Activated effector memory CD4-positive, alpha-beta T cell treated with Interleukin-2 at 50 U/mL for 16 hours (primary cell): Measurements from ENCODE around the gene ELK3.

Experiments used
- DNase-seq: peaks from one replicate; pipeline ENCODE4 v3.0.0-alpha.2; 2020

The ELK3 gene

DNA sequence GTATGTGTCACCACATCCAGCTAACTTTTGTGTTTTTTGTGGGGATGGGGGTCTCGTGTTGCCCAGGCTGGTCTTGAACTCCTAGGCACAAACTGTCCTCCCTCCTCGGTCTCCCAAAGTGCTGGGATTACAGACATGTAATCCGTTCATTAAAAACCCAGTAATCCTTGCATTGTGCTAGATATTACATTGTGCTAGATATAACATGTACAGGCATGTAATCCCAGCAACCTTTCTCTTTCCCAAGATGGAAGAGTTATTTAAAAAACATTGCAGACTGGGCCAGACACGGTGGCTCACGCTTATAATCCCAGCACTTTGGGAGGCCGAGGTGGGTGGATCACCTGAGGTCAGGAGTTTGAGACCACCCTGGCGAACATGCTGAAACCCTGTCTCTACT lies 19.7 kb downstream of the ELK3 start:
- no peak for DNase-seq

DNA sequence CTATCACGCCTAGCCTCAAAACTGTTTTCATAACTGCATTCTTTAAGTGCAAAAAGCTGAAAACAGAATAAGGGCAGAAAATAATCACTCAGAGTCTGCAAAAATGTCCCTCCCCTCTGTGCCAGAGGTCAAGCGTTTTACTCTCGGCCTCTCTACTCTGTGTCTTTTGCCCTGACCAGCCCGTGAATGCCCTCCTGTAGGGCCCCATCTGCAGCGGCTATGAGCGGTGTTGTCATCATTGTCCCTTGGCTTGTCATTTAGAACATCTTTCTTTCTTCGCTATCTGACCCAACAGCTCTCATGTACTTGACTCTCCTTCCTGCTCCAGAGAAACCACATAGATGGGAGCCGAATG lies 21.7 kb downstream of the ELK3 start:
- no peak for DNase-seq

DNA sequence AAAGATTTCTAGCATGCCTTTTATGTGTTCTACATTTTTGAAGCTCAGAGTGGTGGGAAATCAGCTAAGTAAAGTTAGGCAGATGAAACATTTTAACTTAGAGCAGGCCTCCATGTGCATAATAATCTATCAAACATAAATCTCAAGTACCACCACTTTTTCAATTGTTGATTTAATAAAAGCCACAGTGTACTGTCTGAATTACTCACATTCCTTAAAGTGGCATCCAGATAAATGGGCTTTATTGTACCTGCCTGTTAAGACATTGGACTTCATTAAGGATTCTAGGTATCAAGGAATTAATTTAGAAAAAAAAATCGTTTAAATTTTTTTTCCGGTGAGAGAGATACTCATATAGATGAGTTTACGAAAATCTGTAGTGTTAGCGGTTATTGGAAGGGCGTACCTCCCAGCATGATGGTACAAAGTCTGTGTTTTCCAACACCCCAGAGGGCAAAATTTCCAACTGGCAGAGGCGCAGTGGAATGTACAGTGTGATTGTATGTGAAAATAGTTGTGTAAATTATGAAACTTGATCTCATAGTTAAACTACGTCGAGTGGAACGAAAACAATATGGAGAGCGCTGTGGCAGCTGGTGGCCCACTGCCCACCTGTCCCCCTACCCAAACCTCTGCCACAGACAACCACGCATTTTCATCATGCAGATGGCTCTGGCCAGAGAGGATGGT lies 25.0 kb downstream of the ELK3 start:
- no peak for DNase-seq

DNA sequence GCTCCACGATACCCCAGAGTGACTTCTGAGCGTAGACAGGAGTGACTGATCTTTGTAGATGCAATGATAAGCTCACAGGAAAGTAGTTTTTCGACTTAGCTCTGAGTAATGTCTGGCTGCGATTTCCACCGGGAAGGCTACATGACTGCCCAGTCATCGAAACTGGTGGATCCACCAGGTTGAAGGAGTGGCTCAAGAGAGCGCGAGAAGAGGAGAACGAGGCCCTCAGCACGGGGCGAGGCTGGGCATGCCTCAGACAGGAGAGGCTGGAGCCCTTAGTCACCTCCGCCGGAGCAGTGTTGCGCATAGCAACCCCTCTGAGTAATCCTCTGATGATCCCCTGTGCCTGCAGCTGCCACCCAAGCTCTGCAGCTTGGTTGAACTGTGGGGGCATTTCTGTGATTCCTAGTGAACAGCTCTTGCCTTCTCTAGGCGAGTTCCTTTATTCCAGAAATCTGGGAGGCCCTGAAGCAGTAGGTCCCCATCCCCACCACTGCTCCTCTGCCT lies 25.6 kb downstream of the ELK3 start:
- DNase-seq, result no peak

DNA sequence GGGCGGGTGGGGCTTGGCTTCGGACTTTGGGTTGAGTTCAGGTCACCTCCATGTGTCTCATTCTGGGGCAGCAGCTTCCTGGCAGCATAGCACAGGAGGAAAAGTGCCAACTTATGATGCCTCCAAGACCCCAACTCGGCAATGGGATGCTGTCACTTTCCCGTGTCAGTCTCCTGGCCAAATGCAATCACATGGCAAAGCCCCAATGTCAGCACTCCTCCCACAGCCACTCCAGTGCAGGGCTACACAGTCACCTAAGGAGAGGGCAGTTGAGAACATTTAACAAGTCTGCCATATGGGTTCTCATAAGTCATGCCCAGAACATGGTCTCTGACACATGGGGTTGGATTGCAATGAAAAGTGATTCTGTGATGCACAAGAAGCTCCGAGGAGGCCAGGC lies 26.7 kb downstream of the ELK3 start:
- DNase-seq, result no peak

DNA sequence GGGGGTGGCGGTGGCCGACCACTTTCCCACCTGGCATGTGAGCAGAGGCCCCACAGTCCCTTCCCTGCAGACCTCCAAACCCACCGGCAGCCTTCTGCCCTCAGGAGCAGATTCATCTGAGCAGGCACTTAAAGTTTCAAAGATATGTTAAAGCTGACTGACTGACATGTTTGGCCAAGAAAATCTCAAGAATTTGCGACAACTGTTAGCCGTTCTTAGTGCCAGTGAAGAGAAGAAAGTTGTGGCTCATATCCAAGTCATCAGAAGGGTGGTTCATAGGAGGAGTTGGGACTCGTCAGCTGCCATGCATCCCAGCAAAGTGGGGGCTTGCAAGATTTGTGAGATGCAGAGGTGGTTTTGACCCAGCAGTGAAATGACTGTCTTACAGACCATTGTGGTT lies 27.2 kb downstream of the ELK3 start:
- no peak for DNase-seq

DNA sequence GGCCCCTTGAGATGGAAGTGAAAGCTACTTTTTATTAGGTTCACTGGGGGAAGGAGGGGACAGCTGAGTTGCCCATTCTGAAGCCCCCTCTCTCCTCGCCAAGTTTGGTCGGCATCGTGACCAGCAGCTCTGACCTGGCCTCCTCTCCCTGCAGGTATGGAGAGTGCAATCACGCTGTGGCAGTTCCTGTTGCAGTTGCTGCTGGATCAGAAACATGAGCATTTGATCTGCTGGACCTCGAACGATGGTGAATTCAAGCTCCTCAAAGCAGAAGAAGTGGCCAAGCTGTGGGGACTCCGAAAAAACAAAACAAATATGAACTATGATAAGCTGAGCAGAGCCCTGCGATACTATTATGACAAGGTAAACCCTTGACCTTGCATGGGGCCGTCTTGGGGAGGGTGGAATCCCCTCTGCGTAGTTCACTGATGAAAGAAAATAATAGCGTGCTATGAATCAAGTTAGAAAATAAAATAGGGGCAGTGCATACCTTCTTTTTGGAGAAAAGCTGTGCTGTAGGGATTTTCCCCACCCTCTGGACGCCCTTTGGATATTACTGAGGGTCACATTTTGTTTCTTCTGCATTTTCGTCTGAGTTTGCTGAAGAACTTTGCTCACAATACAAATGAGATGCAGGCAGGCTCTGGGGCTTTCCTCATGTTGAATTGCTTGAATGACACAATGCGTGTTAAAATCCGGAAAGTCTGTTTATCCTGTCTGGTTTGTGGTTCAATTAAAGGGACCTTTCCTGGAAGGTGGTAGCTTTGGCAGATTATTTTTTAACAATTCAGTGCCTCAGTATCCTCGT lies 29.4 kb downstream of the ELK3 start:
- no peak for DNase-seq

DNA sequence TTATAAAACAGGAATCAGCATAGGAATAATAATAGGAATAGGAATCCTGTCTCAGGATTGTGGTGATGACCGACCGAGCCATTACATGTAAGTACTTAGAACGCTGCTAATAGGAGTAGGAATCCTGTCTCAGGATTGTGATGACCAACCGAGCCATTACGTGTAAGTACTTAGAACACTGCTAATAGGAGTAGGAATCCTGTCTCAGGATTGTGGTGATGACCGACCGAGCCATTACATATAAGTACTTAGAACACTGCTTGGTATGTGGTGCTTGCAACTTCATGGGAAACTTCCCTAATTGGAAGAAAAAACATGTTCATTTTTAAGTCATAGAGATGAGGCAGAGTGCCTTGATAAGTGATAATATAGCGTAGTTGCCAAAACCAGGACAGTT lies 30.0 kb downstream of the ELK3 start:
- no peak for DNase-seq

DNA sequence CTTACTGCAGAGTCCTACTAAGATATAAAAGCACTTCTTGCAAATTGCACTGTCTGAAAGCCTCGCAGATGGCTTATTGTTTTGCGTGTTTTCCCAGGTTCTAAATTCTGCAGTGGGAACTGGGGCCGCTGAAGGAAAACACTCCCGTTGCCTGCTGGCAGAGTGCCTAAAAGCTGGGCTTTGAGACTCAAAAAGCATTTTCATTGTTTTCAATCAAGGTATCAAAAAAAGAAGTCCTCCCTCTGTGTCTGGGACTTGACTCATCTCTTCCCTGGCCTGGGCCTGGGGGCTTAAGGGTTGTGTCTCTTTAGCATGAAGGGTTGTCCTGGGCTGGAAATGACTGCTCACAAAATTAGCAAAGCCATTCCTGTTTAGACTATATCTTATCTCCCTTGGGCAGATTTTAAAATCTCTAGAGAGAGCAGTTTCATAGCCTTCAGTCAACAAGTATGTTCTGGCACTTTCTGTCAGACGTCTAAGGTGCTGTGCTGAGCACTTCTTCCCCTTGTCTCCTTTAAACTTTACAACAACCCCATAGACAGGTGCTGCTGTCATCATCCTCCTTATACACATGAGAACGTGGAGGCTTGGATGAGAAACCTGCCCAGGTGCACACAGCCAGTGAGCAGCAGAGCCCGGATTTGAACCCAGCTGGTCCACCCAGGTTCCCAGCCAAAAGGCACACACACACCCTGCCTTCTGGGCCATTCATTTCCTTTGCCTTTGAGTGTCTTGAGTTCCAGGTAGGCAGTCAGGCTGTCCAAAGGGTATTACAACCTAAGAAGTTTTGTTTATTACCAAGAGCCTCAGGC lies 31.1 kb downstream of the ELK3 start:
- DNase-seq, result no peak

DNA sequence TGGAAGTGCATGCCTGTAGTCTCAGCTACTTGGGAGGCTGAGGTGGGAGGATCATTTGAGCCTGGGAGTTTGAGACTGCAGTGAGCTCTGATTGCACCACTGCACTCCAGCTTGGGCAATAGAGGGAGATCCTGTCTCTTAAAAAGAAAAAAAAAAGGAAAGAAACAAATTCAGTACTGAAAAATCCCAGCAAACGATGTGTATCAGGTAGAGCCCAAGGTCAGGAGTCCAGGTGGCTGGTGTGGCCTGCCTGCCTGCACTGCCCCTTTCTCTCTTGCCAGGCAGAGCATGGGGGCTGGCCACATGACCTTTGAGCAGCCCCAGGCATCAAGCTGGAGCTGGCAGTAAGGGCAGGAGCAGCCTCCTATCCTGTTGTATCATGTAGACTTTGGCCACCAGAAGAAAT lies 31.8 kb downstream of the ELK3 start:
- no peak for DNase-seq

DNA sequence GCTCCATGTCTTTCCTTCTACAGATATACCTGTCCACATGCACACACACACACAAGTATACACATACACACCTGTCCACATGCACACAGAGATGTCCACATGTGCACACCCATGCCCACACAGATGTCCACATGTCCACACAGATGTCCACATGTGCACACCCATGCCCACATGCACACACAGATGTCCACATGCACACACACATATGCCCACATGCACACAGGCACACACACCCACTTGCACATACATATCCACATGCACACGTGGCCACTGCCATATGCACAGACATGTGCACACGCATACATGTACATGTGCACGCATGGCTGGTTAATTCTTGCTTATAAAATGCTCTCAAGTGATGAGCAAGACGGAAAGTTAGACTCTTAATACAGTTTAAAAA lies 32.2 kb downstream of the ELK3 start:
- no peak for DNase-seq

DNA sequence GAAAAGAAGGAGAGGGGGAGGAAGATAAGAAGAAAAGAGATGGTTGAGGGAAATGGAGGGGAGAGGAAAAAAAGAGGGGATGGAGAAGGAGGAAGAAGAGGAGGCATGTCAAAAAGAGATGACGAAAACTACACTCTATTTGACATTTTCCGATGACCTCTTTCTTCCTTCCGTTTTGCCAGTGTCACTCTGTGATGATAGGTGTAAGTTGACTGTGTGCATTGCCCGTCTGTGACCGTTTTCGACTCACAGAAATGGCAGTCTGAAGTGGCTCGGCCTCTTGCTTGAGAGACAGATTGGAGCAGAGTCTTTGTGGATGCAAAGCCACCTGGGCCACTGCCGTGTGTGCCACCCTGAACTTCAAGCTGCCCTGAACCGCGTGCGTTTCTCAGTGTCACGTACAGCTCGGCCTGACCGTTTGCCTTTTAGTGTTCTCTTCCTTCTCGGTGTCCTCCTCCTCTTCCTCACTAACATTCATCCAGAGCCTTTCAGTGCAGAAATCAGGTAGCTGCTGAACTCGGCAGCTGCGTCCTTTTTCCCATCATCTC lies 32.7 kb downstream of the ELK3 start:
- no peak for DNase-seq

DNA sequence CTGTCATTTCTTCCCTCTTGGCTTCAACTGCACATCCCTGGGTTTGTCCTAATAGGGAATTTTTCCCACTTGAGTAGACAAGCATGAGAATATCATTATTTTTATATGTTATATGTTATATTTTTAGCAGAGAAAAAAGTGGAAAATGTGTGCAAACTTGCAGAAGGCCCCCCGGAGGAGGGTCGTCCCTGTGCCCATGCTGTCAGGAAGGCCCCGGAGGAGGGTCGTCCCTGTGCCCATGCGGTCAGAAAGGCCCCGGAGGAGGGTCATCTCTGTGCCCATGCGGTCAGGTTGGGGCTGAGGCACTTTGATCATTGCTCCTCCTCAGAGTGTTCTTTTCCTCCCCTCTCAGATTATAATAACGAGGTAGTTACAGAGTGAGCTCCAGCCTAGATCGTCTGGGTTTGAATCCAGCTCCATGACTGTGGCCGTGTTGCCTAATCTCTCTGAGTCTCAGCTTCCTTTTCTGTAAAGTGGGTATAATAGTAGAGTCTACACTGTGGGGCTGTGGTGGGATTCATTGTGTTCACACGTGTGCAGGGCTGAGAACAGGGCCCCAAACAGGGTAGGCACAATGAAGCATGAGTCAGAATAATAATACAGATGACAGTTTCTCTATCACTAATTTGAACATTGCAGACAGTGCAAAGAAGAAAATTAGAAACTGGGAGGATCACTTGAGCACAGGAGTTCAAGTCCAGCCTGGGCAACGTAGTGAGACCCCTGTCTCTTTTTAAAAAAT lies 33.4 kb downstream of the ELK3 start:
- no peak for DNase-seq

DNA sequence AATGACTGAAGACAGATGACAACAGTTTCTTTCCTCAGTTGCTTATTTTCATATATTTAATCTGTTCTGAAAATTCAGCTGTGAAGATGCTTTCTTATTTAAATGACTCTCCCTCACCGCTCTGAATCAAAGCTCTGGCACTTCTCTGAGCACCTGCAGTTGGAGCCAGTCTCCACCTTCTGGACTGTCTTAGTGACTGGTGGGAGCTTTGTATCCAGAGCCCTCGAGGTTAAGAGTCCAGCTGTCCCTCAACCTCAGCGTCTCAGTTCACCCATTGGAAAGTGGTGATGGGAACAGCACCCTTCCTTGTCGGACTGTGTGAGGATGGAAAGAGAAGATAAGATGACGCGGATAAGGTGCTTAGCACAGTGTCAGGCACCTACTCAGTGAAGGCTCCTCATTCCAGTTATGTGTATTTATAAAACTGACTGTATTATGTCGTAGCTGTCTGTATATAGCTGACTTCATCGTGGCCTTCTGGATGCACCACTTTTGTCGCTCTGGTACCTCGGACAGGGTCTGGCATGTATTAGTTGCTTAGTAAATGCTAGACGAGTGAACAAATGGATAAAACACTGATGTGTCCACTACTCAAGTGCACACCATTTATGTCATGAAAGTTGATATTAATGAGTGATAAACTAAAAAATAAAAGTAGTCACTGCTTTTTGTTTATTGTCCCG lies 34.5 kb downstream of the ELK3 start:
- DNase-seq, result no peak

DNA sequence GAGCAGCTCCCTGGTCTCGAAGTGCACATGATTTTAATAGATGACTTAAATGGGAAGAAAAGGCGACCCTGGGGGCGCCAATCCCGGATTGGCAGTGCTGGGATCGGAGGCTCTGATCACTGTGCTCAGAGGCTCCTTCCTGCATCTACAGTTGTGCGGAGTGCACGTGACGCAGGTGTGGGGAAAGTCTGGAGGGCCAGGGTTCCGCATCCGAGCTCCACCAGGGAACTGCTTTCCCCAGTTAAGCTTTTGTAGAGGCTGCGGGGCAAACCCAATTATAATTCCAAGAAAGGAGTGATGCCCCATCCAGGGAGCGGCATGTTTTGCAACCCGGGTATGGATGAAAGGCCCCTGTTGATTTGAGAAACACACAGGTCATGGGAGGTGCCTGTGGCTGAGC lies 36.5 kb downstream of the ELK3 start:
- no peak for DNase-seq

DNA sequence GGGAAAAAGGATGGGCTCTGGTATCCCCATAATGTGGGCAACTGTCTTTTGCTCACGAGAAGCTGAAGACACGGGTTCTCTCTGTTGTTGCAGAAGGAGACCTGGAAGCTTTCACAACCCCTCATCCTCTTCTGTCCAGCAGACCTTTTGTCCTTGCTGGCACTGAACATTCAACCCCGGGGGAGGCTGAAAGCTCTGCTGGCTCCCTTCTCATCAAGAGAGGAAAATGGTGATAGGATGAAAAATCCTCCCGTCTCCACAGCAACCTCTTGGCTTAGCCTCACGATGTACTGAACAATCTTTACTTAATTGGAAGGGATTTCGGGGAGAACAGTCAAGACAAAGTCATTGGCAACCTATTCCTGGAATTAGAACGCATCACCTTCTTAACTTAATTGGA lies 39.0 kb downstream of the ELK3 start:
- no peak for DNase-seq

DNA sequence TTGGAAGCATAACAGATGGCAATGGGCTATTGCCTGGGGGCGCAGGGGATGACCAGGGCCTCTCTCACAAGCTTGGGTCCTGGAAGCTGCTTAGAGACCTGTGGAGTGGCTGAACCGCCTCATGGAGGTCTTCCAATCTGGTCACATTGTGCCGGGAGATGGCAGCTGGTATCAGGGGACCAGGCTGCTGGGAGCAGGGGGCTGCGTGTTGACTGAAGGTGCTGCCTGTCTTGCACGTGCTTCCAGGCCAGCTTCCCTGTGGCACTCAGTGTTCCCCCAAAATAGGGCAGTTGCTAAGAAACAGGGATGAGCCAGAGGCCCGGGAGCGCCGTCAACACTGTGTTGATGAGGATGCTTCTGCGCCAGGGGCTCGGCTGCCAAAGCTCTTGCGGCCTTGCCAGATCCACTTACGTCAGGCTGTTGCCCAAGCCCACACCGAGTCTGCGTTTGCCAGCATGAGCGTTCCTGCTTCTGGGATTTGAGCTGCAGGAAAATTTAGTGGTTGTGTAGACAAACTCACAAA lies 39.8 kb downstream of the ELK3 start:
- DNase-seq, result no peak

DNA sequence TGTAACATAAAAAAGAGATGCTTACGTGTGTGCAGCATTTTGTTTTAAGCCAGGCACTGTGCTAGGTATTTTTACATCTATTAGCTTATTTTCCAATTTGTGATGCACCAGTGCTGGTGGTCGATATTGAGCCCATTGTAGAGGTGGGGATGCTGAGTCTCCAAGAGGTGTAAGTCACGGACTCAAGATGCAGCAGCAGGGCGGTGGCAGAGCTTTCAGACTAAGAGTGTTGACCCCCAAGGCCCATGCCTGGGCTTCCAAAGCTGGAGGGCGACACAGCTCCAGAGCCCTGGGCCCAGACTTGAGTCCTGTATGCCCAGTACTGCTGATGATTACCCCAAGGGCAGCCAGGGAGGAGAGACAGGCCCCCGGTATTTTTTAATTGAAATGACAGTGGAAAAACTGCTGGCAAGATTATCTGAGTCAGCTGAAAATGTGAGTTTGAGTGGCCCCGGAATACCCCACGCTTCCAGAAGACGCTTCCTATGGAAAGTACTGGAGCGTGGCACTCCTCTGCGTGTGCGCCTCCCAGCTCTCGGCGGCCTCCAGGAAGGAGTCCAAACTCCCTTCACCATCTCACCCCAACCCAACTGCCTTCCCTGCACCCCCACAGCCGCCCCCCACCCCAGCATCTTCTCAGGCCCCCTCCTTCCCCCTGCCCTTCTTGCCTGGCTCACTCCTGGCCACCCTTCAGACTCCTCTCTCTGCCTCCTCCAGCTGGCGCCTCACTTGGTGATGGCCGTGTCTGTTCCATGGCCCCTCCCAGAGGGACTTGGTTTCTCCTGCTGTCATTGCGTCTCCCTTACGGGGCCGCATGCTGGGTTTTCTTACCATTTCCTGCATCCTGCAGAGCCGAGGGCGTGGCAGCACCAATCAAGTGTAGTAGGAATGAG lies 40.7 kb downstream of the ELK3 start:
- no peak for DNase-seq

DNA sequence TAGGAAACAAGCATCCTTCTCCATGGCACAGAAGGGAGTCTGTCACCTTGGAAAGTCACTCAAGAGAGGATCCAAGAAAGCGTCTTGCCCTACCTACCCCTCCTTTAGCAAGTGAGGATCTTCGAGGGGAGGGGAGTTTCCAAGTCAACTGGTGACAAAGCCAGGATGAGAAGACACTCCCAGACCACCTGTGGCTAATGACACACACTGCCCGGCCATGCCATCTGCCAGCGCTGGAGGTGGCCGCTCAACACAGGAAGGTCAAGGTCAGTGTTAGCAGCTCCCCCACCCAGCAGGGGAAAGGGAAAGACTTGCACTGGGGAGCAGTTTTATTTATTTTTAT lies 41.3 kb downstream of the ELK3 start:
- no peak for DNase-seq

DNA sequence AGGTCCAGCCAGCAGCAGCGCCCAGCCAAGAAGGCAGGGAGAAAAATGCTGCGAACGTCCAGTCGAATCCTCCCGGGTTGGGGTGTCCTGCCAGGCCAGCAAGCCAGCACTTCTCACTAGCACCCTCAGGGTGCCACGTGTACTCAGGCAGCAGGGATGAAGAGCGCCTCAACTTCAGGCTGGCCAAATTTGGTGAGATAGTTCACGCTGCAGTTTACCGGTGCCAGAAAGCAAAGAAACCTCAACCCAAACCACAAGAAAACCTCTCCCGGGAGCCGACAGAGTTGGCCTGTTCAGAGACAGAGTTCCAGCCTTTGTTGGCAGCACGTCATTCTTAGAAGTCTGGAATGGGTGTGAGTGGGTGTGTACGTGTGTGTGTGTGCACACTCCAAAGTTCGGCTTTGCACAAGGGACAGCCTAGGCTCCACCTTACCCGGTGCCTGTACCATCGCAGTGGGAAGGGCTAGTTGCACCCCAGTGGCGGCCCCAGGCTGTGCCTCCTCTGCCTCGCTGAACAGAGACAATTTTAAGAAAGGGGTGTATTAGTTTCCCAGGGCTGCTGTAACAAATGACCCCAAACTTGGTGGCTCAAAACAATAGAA lies 42.1 kb downstream of the ELK3 start:
- DNase-seq, result no peak
